GM21786 (cell line): Measurements from ENCODE around the gene SLC34A3.
"Not testable (repeated sequence)": the region's sequence is repeated elsewhere in the genome, so short reads cannot be mapped to it uniquely, and the experiment has no call there.

ENCODE experiments used
- ATAC-seq: cut with Tn5 transposase; IDR thresholded peaks from one replicate; pipeline ENCODE4 v1.9.1; 2021; ENCODE audit not compliant: unreplicated experiment

SLC34A3 gene

DNA sequence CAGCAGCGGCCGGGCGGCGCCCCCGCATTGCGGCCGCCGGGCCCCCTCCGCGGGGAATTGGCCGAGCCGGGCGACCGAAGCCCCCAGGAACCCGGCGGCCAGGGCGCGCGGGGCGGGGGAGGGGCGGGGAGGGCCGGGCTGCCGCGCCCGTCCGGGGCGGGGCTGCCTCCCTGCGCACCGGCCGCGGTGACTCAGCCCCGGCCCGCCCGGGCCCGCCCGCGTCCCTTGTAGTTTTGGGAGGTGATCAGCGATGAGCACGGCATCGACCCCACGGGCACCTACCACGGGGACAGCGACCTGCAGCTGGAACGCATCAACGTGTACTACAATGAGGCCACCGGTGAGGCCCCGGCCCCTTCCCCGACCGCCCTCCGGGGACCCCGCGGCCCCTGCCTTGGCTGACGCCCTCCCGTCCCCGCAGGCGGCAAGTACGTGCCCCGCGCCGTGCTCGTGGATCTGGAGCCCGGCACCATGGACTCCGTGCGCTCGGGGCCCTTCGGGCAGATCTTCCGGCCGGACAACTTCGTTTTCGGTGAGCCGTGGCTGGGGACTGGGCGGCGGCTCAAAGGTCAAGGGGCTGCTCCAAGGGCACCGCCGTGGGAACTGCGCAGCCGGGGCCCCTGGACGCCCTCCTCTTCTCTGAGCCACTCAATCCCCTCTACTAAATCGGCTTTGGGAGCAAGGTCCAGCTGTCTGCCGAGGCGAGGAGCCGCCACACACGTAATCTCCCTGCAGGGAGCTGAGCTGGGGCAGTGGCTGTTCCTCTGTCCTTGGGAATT lies 11.0 kb downstream of the SLC34A3 start:
- ATAC-seq = peak; percentile 2

DNA sequence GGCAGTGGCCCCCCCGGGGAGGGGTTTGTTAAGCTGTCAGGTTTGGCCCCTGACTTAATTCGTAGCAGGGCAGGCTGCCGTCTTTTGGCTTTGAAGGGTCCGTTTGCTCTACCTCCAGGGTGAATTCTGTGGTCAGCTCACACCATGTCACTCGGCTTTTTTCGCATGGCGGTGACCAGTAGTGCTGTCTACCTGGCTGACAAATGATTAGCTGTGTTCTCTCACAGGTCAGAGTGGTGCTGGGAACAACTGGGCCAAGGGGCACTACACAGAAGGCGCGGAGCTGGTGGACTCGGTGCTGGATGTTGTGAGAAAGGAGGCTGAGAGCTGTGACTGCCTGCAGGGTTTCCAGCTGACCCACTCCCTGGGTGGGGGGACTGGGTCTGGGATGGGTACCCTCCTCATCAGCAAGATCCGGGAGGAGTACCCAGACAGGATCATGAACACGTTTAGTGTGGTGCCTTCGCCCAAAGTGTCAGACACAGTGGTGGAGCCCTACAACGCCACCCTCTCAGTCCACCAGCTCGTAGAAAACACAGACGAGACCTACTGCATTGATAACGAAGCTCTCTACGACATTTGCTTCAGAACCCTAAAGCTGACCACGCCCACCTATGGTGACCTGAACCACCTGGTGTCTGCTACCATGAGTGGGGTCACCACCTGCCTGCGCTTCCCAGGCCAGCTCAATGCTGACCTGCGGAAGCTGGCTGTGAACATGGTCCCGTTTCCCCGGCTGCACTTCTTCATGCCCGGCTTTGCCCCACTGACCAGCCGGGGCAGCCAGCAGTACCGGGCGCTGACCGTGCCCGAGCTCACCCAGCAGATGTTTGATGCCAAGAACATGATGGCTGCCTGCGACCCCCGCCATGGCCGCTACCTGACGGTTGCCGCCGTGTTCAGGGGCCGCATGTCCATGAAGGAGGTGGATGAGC lies 11.8 kb downstream of the SLC34A3 start:
- no peak for ATAC-seq

GRCh38 chr9:137243266-137243625 lies 12.5 kb downstream of the SLC34A3 start:
- not testable (repeated sequence) for ATAC-seq

DNA sequence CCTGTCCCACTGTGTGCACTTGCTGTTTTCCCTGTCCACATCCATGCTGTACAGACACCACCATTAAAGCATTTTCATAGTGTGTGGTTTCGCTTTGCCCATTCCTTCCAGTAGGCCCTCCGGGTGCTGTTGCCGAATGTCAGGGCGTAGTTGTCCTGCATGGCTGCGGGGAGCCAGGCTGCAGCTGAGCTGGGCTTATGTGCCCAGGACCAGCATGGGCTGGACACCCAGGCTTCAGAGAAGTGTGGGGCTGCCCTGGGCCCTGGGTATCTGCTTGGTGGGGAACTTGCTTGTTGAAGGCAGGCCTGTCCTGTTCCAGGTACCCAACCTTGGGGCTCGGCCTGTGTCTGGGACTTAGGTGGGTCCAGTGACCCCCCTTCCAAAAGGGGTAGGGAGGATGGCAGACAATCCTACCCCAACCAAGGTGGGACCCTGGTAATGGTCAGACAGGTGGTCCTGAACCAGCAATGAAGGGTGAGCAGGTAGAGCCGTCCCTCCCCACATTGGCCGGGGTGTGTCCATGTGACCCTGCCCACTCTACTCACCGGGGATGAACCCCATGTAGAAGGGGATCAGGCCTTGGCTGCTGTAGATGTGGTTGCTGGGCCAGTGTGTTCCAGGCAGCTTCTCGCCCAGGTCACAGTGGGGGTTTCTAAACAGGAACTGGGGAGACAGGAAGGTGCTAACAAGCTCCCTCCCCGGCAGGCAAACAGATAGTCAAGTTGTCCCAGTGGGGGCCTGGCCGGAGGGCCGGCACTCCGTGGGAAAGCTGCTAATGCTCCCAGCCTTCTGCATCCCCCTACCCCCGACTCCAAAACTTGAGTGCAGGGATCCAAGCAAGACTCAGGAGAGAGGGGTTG lies 13.2 kb downstream of the SLC34A3 start:
- no peak for ATAC-seq

- ATAC-seq = no peak
These were observed 14.1 kb downstream of the SLC34A3 start for GRCh38 chr9:137244486-137245449.

- ATAC-seq = no peak
These were observed 15.0 kb downstream of the SLC34A3 start for GRCh38 chr9:137245450-137246421.

DNA sequence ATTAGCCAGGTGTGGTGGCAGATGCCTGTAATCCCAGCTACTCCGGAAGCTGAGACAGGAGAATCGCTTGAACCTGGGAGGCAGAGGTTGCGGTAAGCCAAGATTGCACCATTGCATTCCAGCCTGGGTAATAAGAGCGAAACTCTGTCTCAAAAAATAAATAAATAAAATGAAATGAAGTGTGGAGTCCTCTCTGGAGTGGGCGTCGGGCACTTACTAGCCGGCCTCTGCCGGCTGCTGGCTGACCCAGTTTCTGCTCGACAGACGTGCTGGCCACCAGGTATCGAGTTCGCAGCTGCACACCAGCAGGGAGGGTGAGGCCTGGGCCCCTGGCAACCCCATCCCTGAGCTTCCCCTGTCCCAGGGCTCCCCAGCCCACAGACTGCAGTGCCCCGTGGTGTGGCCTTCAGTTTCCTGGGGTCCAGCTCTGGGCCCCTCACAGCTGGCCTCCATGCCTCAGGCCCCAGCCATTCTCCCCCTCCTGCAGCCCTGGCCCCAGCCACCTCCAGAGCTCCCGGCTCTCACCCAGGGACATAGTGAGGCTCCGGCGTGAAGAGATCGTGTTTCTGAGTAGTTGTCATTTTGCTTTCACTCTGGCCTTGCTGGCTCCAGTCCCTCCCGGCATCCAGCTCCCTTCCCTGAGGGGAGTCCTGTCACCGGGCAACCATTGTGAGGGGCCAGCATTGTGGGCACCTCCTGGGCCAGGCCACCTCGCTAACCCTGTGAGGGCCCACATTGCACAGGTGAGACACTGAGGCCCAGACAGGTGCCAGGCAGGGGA lies 16.6 kb downstream of the SLC34A3 start:
- no peak for ATAC-seq

DNA sequence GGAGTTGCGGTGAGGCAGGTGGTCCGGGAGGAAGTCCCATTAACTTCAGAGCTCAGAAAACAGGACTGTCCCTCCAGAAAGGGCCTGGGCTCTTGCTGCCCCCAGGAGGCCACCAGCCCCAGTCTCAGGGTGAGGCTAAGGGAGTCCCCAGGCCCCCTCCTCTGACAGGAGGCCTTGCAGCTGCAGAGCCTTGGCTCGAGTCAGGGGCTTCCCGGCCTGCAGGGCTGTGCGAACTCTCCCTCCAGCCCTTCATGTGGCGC lies 17.1 kb downstream of the SLC34A3 start:
- ATAC-seq = no peak

DNA sequence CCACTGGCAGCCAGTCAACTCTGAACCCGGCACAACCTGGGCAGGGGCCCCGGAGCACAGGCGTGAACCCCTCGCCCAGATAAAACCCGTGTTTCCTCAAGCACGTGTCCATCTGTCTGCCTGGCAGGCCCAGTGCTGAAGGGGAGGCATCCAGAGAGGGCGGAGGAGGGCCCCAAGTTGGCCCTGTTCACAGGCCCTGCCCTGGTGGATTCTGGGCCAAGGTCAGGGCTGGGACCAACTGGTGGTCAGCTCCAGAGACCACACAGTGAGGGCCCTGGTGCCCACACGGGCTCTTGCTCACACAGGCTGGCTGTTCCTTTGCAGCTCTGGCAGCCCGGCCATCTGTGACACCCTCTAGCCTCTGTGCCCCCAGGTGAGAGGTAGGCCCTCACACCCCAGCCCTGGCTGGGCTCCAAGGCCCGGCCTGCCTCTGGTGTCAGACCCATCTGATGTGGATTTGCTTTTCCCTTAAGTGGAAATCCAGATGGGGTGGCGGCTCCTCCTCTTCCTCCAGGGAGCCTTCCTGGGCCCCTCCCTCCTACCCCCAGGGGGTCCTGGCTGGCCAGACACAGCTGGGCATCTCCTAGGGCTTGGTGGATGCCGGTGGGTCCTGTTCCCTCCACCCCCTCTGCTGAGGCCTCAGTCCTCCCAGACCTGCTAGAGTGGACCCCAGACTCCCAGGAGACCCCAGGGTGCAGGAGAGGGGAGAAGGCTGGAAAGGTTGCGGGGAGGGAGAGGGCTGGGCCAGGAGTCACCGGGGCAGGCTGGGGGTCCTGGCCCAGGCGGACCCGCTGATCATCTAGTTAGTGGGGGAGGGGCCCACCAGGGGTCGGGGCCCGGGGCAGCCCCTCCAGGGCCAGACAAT lies 19.9 kb downstream of the SLC34A3 start:
- no peak for ATAC-seq

DNA sequence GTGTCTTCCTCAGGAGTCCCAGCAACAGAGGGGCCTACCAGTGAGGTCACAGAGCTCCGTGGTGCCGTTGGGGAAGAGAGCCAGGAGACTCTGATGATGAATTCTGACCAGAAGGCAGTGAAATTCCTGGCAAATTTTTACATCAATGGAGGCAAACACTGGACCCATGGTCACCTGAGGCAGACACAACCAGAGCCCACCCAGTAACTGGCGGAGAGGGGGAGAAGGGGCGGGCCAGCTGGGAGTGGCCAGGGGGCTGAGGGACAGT lies 20.4 kb downstream of the SLC34A3 start, which contains the start of gene STPG3:
Gene STPG3, plus strand, starts transcription at position 93 of the 268 bp plus-strand sequence. Its CDS starts 1 bp downstream, at position 94.
- ATAC-seq = no peak

- no peak for ATAC-seq
These were observed 21.0 kb downstream of the SLC34A3 start for GRCh38 chr9:137251490-137252268.

- no peak for ATAC-seq
These were observed 22.1 kb downstream of the SLC34A3 start for GRCh38 chr9:137252555-137253506.

DNA sequence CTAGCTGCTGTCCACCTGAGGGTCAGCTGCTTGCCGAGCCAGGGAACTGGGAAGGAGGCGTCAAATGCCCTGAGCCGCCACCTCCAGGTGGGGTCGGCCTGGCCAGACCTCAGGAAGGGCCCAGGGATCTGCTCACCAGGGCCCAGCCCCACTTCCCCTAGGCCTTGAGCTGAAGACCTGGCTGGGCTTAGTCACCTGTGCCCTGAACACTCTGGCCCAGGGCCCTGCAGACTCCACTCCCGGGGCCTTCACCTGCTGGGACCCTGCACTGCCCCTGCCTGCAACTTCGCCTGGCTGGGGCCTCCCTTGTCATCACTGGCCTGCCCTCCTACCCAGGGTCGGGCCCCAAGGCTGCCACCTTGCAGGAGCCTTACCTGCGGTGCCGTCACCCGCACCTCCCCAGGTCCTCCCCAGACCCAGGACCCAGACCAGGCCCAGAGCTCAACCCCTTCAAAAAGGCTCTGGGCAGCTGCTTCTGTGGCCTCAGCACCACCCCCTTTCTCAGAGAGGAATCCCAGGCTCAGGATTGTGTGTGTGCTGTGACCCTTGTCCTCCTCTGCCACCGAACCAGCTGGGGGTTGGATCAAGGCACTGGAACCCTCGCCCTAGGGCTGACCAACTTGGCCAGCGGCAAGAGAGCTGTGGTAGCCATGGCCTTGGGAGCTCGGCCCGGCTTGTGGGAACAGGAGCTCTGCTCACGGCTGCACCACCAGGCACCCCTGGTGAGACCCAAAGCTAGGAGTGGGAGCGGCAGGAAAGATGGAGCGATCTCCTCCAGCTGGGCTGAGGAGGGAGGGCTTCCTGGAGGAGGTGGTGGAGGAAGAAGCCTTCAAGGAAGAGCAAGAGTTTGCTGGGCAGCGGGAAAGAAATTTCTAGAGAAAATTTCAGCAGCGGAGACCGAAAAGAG lies 23.3 kb downstream of the SLC34A3 start:
- no peak for ATAC-seq

- peak; percentile 60 for ATAC-seq
These were observed 24.1 kb downstream of the SLC34A3 start, which contains the start of gene NELFB for GRCh38 chr9:137254624-137255447. Gene NELFB, plus strand, starts transcription at chr9:137255327.
